Fibroblast of lung (primary cell): ENCODE results near the gene CNPY4.

Source experiments
- CTCF ChIP-seq, 2 donors: IDR thresholded peaks in 1 of 2; conservative IDR thresholded peaks in 1 of 2; 1 replicate in 1 of 2; 2 replicates in 1 of 2; pipeline ENCODE4 v1.5.1; 2011 to 2012; ENCODE audit warnings: low read length in 2 of 2, control low read depth in 1 of 2, inconsistent platforms in 1 of 2, low read depth in 1 of 2, mild to moderate bottlenecking in 1 of 2
- EZH2 ChIP-seq: IDR thresholded peaks from 2 replicates; pipeline ENCODE4 v1.5.1; 2012; ENCODE audit warnings: low read length, control low read depth, mild to moderate bottlenecking; ENCODE audit errors: missing control alignments

GRCh38 chr7:100163871-100164270 is 44.4 kb downstream of the CNPY4 start:
- no peak for TF ChIP-seq CTCF (conservative IDR thresholded peaks at IDR 0.05 in 1 of 2, IDR thresholded peaks at IDR 0.05 in 1 of 2; ENCODE audit: low read depth in 1 of 2, low read length in 2 of 2)
- TF ChIP-seq EZH2 = no peak
